ENCODE results near the gene SERP1.
"Not testable (repeated sequence)": the region's sequence is repeated elsewhere in the genome, so short reads cannot be mapped to it uniquely, and the experiment has no call there.

SERP1 gene

GRCh38 chr3:150538324-150539208, 7.7 kb downstream of the SERP1 start:
- DNase-seq (ENCODE audit: low spot score), result no peak

DNA sequence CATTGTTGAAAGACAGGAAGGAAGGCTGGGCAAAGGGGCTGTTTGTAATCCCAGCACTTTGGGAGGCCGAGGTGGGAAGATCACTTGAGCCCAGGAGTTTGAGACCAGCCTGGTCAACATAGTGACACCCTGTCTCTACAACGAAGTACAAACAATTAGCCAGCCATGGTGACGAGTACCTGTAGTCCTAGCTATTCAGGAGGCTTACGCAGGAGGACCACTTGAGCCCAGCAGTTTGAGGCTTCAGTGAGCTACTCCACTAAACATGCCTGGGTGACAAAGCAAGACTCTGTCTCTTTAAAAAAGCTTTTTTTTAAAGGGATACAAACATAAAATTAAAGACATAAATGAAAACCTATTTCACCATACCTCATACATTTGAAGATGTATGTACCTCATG, 11.1 kb downstream of the SERP1 start:
- DNase-seq (ENCODE audit: low spot score), result no peak

- DNase-seq (ENCODE audit: low spot score), result no peak
Measured at GRCh38 chr3:150531775-150532174, 14.5 kb downstream of the SERP1 start.

- DNase-seq (ENCODE audit: low spot score), result no peak
Measured at GRCh38 chr3:150528354-150528797, 17.9 kb downstream of the SERP1 start.

DNA sequence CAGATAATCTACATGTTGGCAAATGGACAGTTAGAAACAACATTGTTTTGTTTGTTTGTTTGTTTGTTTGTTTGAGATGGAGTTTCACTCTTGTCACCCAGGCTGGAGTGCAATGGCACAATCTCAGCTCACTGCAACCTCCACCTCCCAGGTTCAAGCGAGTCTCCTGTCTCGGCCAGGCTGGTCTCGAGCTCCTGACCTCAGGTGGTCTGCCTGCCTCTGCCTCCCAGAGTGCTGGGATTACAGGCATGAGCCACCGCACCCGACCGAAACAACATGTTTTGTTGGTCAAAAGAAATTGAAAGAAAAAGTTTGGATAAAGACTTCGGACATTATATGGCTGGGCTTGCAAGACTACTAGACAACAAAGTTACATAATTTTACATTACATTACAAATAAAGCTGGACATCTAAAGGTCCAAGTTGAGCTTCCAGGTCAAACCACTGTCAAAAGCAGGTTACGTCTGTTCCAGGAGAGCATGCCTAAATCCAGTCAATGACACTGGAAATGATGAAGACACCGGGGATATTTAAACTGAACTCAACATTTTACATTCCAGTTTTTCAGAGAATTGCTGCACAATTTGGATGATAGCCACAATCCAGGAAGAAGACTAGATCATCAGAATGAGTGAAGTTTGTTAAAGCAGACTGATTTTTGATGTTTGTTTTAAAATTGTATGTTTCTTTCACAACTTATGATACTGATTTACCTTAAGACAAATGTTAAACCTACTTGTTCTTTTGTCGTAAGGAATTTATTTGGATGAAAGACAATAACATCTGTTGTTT, 18.6 kb downstream of the SERP1 start:
- DNase-seq (ENCODE audit: low spot score), result no peak

GRCh38 chr3:150523538-150523937, 22.8 kb downstream of the SERP1 start:
- DNase-seq (ENCODE audit: low spot score), result no peak

DNA sequence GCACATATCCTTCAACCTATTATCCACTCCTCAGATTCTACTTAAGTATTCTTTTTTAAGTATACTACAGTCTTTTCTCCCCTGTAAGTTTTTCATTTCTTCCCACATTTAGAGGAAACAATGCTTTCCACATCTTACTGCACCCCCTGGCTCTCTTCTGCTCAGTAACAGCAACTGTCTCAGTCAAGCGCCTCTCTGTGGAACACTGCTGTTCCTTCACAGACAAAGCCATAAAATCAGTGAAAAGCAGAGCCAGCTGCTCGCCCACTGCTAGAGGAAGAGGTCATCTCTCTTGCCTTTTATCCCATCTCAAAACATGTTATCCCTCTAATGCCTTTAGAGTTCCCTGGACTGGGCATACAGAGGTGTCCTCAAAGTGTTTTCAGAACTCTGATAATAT, 24.8 kb downstream of the SERP1 start:
- DNase-seq (ENCODE audit: low spot score), result no peak

- DNase-seq (ENCODE audit: low spot score), result no peak
Measured at GRCh38 chr3:150520408-150520807, 25.9 kb downstream of the SERP1 start.

DNA sequence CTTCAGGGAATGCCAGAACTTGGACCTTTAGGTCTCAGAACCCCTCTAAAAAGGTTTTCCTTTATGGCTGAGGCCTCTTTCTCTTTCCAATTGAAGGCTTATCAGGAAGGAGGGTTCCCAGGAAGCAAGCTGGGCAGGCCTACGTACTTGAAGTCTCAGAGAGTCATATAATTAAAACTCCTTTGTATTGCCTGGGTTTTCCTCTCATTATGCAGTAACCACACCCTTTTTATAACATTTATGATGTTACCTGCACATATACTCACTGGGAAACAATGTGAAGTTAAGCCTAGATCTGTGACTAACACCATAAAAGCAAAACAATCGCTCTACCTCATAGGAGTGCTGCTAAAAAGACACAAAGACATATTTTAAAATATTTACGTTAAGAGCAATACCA, 27.3 kb downstream of the SERP1 start:
- no peak for DNase-seq (ENCODE audit: low spot score)

DNA sequence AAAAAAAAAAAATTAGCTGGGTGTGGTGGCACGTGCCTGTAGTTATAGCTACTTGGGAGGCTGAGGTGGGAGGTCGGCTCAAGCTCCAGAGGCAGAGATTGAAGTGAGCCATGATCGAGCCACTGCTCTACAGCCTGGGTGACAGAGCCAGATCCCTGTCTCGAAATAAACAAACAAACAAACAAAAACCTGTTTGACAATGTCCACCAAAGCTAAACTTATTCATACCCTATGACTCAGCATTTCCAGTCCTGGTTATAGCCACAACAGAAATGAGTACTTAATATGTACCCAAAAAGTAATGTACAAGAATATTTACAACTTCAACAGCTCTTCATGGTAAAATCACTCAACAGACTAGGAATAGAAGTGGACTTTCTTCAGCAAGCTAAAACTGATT, 31.1 kb downstream of the SERP1 start:
- DNase-seq (ENCODE audit: low spot score), result no peak

- DNase-seq (ENCODE audit: low spot score), result no peak
Measured at GRCh38 chr3:150511122-150511821, 35.0 kb downstream of the SERP1 start.

- DNase-seq (ENCODE audit: low spot score), result no peak
Measured at GRCh38 chr3:150509780-150510179, 36.5 kb downstream of the SERP1 start.

DNA sequence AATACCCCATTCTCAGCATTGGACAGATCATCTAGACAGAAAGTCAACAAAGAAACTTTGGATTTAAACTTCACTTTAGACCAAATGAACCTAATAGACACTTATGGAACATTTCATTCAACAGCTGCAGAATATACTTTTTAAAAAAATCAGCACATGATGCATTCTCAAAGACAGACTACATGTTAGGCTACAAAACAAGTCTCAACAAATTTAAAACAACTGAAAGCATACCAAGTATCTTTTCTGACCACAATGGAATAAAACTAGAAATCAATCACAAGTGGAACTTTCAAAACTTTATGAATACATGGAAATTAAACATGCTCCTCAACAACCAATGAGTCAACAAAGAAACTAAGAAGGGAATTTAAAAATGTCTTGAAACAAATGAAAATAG, 37.9 kb downstream of the SERP1 start:
- no peak for DNase-seq (ENCODE audit: low spot score)

DNA sequence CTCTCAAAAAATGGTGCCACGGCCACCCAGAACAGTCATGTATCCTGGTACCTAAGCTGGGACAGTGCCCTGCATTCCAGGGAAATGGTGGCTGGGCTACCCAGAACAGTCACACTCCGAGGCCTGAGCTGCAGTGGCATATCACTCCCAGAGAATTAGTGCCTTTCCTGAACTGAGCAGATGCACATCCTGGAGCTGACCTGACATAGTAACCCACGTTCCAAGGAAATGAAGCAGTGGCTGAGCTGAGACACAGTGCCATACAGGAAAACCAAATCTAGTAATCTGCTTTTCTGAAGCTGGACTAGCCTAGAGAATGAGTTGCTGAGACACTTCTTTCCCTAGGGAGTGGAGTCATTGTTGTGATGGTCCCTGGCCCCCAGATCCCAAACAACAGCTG, 41.8 kb downstream of the SERP1 start:
- DNase-seq (ENCODE audit: low spot score), result no peak

GRCh38 chr3:150503402-150504099, 42.7 kb downstream of the SERP1 start:
- DNase-seq (ENCODE audit: low spot score), result no peak

DNA sequence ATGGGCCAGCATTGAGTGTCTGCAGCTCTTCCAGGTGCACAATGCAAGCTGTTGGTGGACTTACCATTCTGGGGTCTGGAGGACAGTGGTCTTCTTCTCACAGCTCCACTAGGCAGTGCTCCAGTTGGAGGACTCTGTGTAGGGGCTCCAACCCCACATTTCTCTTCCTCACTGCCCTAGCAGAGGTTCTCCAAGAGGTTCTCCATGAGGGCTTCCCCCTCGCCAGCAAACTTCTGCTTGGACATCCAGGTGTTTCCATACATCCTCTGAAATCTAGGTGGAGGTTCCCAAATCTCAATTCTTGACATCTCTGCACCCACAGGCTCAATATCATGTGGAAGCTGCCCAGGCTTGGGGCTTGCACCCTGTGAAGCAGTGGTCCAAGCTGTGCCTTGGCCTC, 45.3 kb downstream of the SERP1 start:
- DNase-seq (ENCODE audit: low spot score), result not testable (repeated sequence)

DNA sequence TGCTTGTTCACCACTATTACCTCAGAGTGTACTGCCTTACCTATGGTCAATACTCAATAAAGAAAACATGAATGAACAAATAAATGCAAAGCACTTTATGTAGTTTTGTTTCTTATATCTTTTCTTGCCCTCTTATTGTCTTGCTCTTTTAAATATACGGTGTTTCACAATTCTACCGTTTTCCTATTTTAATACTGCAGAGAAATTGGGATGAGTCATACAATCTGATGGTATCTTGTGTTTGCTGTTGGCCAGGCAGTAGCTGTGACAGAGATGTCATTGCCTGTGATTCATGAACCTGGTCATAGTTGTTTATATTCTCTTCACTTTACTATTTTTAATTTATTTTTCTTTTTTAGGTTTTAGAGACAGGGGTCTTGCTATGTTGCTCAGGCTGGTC, 48.3 kb downstream of the SERP1 start:
- DNase-seq (ENCODE audit: low spot score), result no peak

DNA sequence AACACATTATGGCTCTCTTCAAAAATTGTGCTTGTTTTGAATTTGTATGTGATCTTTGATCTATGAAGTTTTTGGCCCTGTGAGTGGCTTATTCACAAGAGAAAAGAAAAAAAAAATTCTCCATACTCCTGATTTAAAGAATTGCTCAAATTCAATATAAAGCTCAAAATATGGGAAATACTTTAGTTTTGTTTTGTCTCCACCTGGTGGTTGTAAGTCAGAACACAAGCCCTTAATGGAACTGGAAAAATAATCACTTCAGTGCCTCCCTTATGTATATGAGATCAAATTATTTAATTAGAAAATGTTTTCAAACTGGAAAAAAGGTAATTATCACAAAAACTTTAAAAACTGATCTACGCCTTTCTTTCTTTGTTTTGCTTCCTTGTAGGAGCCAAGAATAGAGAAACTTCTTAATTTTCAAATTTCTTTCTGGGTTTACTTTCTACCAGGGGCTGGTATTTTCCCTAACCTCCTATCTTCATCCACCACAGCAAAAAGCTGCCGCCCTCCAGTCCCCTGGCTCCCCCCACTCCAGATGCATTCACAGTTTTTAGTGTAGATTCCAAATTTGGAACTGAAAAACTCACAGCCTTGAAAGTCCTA, 50.6 kb downstream of the SERP1 start:
- peak; percentile 30 for DNase-seq (ENCODE audit: low spot score)

- DNase-seq (ENCODE audit: low spot score), result no peak
Measured at GRCh38 chr3:150495149-150495548, 51.1 kb downstream of the SERP1 start.

- DNase-seq (ENCODE audit: low spot score), result no peak
Measured at GRCh38 chr3:150494411-150494977, 51.8 kb downstream of the SERP1 start.

All from activated CD4-positive, alpha-beta T cell treated with anti-CD3 and anti-CD28 coated beads, Interleukin-2, Interleukin-4, amounts not matched to agents 100 ng/mL and 50 ng/mL, durations not matched to agents 16 hours and 8 hours (primary cell).